Mucosa of rectum (tissue), 2 donors: ENCODE data around the gene CSNK1A1.

Experiments
- H3K27ac ChIP-seq, 2 donors: one replicate each; pipeline ENCODE4 v1.7.0; 2013; ENCODE audit warnings: inconsistent platforms in 2 of 2, low read depth in 2 of 2, low read length in 2 of 2
- H3K27me3 ChIP-seq, 2 donors: one replicate each; pipeline ENCODE4 v1.7.0; 2013; ENCODE audit warnings: low read length in 2 of 2; ENCODE audit not compliant: control insufficient read depth in 2 of 2, insufficient read depth in 2 of 2
- H3K36me3 ChIP-seq, 2 donors: one replicate each; pipeline ENCODE4 v1.7.0; 2013; ENCODE audit warnings: low read length in 2 of 2; ENCODE audit not compliant: control insufficient read depth in 2 of 2, insufficient read depth in 2 of 2
- H3K4me1 ChIP-seq, 2 donors: one replicate each; pipeline ENCODE4 v1.7.0; 2013; ENCODE audit warnings: low read length in 2 of 2, mild to moderate bottlenecking in 1 of 2; ENCODE audit not compliant: control insufficient read depth in 2 of 2, insufficient read depth in 2 of 2
- H3K4me3 ChIP-seq, 2 donors: one replicate each; pipeline ENCODE4 v1.7.0; 2013; ENCODE audit warnings: low read length in 2 of 2
- H3K9ac ChIP-seq, 2 donors: one replicate each; pipeline ENCODE4 v1.7.0; 2013; ENCODE audit warnings: low read length in 2 of 2, low read depth in 1 of 2, mild to moderate bottlenecking in 1 of 2
- H3K9me3 ChIP-seq, 2 donors: one replicate each; pipeline ENCODE4 v1.7.0; 2013; ENCODE audit warnings: low read length in 2 of 2; ENCODE audit not compliant: control insufficient read depth in 2 of 2
- donor health status: healthy.
- donor health status: Normal muscosa, but diverticular disease.

The CSNK1A1 gene

GRCh38 chr5:149443210-149443609, 108.0 kb downstream of the CSNK1A1 start:
- Histone ChIP-seq H3K4me3 (no peak overlapping the region), H3K36me3 (no peaks in the 10 kb centered on the region), H3K9ac (no peak overlapping the region), H3K27ac (no peak overlapping the region), H3K4me1 (peaks cover 17 to 21% of the 10 kb centered on the region in 2 donors), H3K9me3 (no peaks in the 10 kb centered on the region), H3K27me3 (no peaks in the 10 kb centered on the region)

GRCh38 chr5:149442563-149443182, 108.6 kb downstream of the CSNK1A1 start:
- Histone ChIP-seq H3K27ac (peak overlapping the region in 1 of 2 donors; percentile 56), H3K27me3 (no peaks in the 10 kb centered on the region), H3K9me3 (no peaks in the 10 kb centered on the region), H3K36me3 (no peaks in the 10 kb centered on the region), H3K4me1 (peaks cover 17 to 21% of the 10 kb centered on the region in 2 donors), H3K4me3 (no peak overlapping the region), H3K9ac (peak overlapping the region in 1 of 2 donors; percentile 55)
